ENCODE results near the gene MTRFR.
"Not testable (repeated sequence)": the region's sequence is repeated elsewhere in the genome, so short reads cannot be mapped to it uniquely, and the experiment has no call there.

The MTRFR gene

GRCh38 chr12:123232807-123233504 is at the start of gene MTRFR, which contains the start of gene MPHOSPH9:
MTRFR (plus strand) TSS chr12:123233436; CDS start chr12:123253675, 20,239 bp downstream.
MPHOSPH9 (minus strand) TSS chr12:123233141; CDS start chr12:123230364, 2,777 bp downstream.
- peak; percentile 99 for DNase-seq

- DNase-seq = no peak
Observed at GRCh38 chr12:123187637-123188036, 45.6 kb upstream of the MTRFR start.

GRCh38 chr12:123199936-123200335 is 33.3 kb upstream of the MTRFR start:
- DNase-seq = no peak

GRCh38 chr12:123200414-123200813 is 32.8 kb upstream of the MTRFR start:
- DNase-seq = no peak

GRCh38 chr12:123206794-123207193 is 26.4 kb upstream of the MTRFR start:
- DNase-seq = not testable (repeated sequence)

GRCh38 chr12:123207815-123208214 is 25.4 kb upstream of the MTRFR start:
- DNase-seq = not testable (repeated sequence)

- no peak for DNase-seq
Observed at GRCh38 chr12:123223241-123223668, 10.0 kb upstream of the MTRFR start.

- DNase-seq = no peak
Observed at GRCh38 chr12:123225443-123225842, 7.8 kb upstream of the MTRFR start.

- no peak for DNase-seq
Observed at GRCh38 chr12:123227581-123228258, 5.5 kb upstream of the MTRFR start.

GRCh38 chr12:123229051-123229450 is 4.2 kb upstream of the MTRFR start:
- no peak for DNase-seq

- no peak for DNase-seq
Observed at GRCh38 chr12:123231931-123232330, 1.3 kb upstream of the MTRFR start.

- DNase-seq = no peak
Observed at GRCh38 chr12:123232472-123232806, 797 bp upstream of the MTRFR start.

GRCh38 chr12:123233505-123234308 is 471 bp downstream of the MTRFR start:
- no peak for DNase-seq

GRCh38 chr12:123237646-123238329 is 4.6 kb downstream of the MTRFR start:
- DNase-seq = peak; percentile 43

GRCh38 chr12:123238330-123238682 is 5.1 kb downstream of the MTRFR start:
- no peak for DNase-seq

GRCh38 chr12:123238961-123239360 is 5.7 kb downstream of the MTRFR start:
- no peak for DNase-seq

GRCh38 chr12:123242116-123242904 is 9.1 kb downstream of the MTRFR start:
- no peak for DNase-seq

GRCh38 chr12:123243671-123244262 is 10.5 kb downstream of the MTRFR start:
- no peak for DNase-seq

GRCh38 chr12:123245678-123246077 is 12.4 kb downstream of the MTRFR start:
- DNase-seq = no peak

- not testable (repeated sequence) for DNase-seq
Observed at GRCh38 chr12:123248129-123248528, 14.9 kb downstream of the MTRFR start.

GRCh38 chr12:123248996-123249741 is 15.9 kb downstream of the MTRFR start:
- not testable (repeated sequence) for DNase-seq

All from midbrain (tissue), 1 donor.